Osteoblast (primary cell): Measurements from ENCODE around the gene PCDH9. TPM values are rescaled to one million over a fixed set of nuclear protein-coding genes. Genes with fewer than 3 reads are reported as not detected.

ENCODE experiments used
- DNase-seq: peaks from one replicate; pipeline ENCODE4 v3.0.0; 2011; ENCODE audit warnings: low spot score, mixed read lengths; ENCODE audit not compliant: insufficient read length; ENCODE audit errors: missing footprints
- H2AFZ ChIP-seq: 2 replicates; pipeline ENCODE4 v1.6.0; 2011; ENCODE audit warnings: mild to moderate bottlenecking, low read length
- H3K27ac ChIP-seq: 2 replicates; pipeline ENCODE4 v1.5.1; 2011; ENCODE audit warnings: mild to moderate bottlenecking, low read depth, low read length, moderate library complexity
- H3K27me3 ChIP-seq: 2 replicates; pipeline ENCODE4 v1.6.0; 2012; ENCODE audit warnings: mild to moderate bottlenecking, control low read depth, inconsistent platforms, low read length, moderate library complexity; ENCODE audit not compliant: insufficient read depth
- H3K36me3 ChIP-seq: 2 replicates; pipeline ENCODE4 v1.5.1; 2011; ENCODE audit warnings: mild to moderate bottlenecking, low read length, control low read depth, moderate library complexity; ENCODE audit not compliant: insufficient read depth
- H3K4me1 ChIP-seq: 2 replicates; pipeline ENCODE4 v1.5.1; 2011; ENCODE audit warnings: mild to moderate bottlenecking, low read length, control low read depth, moderate library complexity; ENCODE audit not compliant: insufficient read depth
- H3K4me2 ChIP-seq: 2 replicates; pipeline ENCODE4 v1.6.0; 2011; ENCODE audit warnings: mild to moderate bottlenecking, low read length; ENCODE audit not compliant: insufficient read depth
- H3K4me3 ChIP-seq: fragments of 200-600 bp; sonication (generic); 3 replicates; pipeline ENCODE4 v1.5.1; 2012; ENCODE audit warnings: mild to moderate bottlenecking, low read length, inconsistent platforms; ENCODE audit not compliant: insufficient read depth
- H3K79me2 ChIP-seq: 2 replicates; pipeline ENCODE4 v1.6.0; 2012; ENCODE audit warnings: mild to moderate bottlenecking, low read length, control low read depth, inconsistent platforms; ENCODE audit not compliant: insufficient read depth
- H3K9me3 ChIP-seq: 2 replicates; pipeline ENCODE4 v1.5.1; 2011; ENCODE audit warnings: low read depth, low read length, control low read depth
- H4K20me1 ChIP-seq: 2 replicates; pipeline ENCODE4 v1.6.0; 2012; ENCODE audit warnings: mild to moderate bottlenecking, low read length, control low read depth; ENCODE audit not compliant: insufficient read depth
- CTCF ChIP-seq: IDR thresholded peaks from 2 replicates; pipeline ENCODE4 v1.5.1; 2011; ENCODE audit warnings: mild to moderate bottlenecking, low read depth, low read length, moderate library complexity; ENCODE audit errors: extremely low read depth
- total RNA-seq: library from RNA; depleted of rRNA; stranded (reverse); fragments of >200 nt; gene quantifications from 2 replicates; pipeline ENCODE4 v1.2.3, GENCODE V29; 2012

PCDH9 gene
- total RNA-seq, 1 donor = 1.1 TPM

- H3K79me2 ChIP-seq = no peaks in the 10 kb centered on the region
- H3K9me3 ChIP-seq = no peaks in the 10 kb centered on the region
- no peak overlapping the region for H3K4me3 ChIP-seq
- no peak overlapping the region for H2AFZ ChIP-seq
- TF ChIP-seq CTCF = no peak
- no peak overlapping the region for H3K27ac ChIP-seq
- no peaks in the 10 kb centered on the region for H3K36me3 ChIP-seq
- H3K27me3 ChIP-seq = no peaks in the 10 kb centered on the region
- H4K20me1 ChIP-seq = no peaks in the 10 kb centered on the region
- no peak overlapping the region for H3K4me2 ChIP-seq
- no peak for DNase-seq
- H3K4me1 ChIP-seq = peaks cover 3% of the 10 kb centered on the region
These were observed 799.9 kb downstream of the PCDH9 start for GRCh38 chr13:66430269-66430668.

GRCh38 chr13:66429156-66429555 lies 801.0 kb downstream of the PCDH9 start:
- H3K27me3 ChIP-seq = no peaks in the 10 kb centered on the region
- no peak overlapping the region for H3K4me2 ChIP-seq
- H3K4me3 ChIP-seq = no peak overlapping the region
- no peaks in the 10 kb centered on the region for H4K20me1 ChIP-seq
- no peak overlapping the region for H3K27ac ChIP-seq
- H2AFZ ChIP-seq = no peak overlapping the region
- H3K9me3 ChIP-seq = no peaks in the 10 kb centered on the region
- no peak for DNase-seq
- H3K36me3 ChIP-seq = no peaks in the 10 kb centered on the region
- peaks cover 6% of the 10 kb centered on the region for H3K4me1 ChIP-seq
- no peaks in the 10 kb centered on the region for H3K79me2 ChIP-seq
- no peak for TF ChIP-seq CTCF

GRCh38 chr13:66427458-66427861 lies 802.7 kb downstream of the PCDH9 start:
- no peaks in the 10 kb centered on the region for H3K79me2 ChIP-seq
- H3K4me2 ChIP-seq = no peak overlapping the region

GRCh38 chr13:66425741-66426140 lies 804.4 kb downstream of the PCDH9 start:
- Histone ChIP-seq H3K27me3 (no peaks in the 10 kb centered on the region), H3K4me2 (no peak overlapping the region), H3K79me2 (no peaks in the 10 kb centered on the region), H3K4me1 (peaks cover 7% of the 10 kb centered on the region), H3K4me3 (no peak overlapping the region), H3K27ac (no peak overlapping the region), H2AFZ (no peak overlapping the region), H3K36me3 (no peaks in the 10 kb centered on the region), H4K20me1 (no peaks in the 10 kb centered on the region), H3K9me3 (no peaks in the 10 kb centered on the region)
- TF ChIP-seq CTCF = no peak
- DNase-seq = no peak

More at GRCh38 chr13:66427458-66427861, 802.7 kb downstream of the PCDH9 start:
- no peaks in the 10 kb centered on the region for H3K9me3 ChIP-seq
- no peak overlapping the region for H3K27ac ChIP-seq
- peaks cover 7% of the 10 kb centered on the region for H3K4me1 ChIP-seq
- no peak overlapping the region for H3K4me3 ChIP-seq
- no peaks in the 10 kb centered on the region for H4K20me1 ChIP-seq
- H2AFZ ChIP-seq = no peak overlapping the region
- no peak for DNase-seq
- H3K27me3 ChIP-seq = no peaks in the 10 kb centered on the region
- no peaks in the 10 kb centered on the region for H3K36me3 ChIP-seq
- no peak for TF ChIP-seq CTCF
